Stomach (tissue), 4 donors: Measurements from ENCODE around the gene TOMM20L.

Source experiments
- EP300 ChIP-seq: sonication (generic); formaldehyde crosslinking; IDR thresholded peaks from one replicate; pipeline ENCODE4 v1.6.1; 2017; ENCODE audit warnings: antibody characterized with exemption
- POLR2A ChIP-seq, 4 donors: fragments of 450-650 bp; IDR thresholded peaks; one replicate each; pipeline ENCODE4 v1.6.1; 2016; ENCODE audit warnings: antibody characterized with exemption in 4 of 4, control low read depth in 2 of 4, mild to moderate bottlenecking in 1 of 4, moderate library complexity in 1 of 4
- POLR2AphosphoS5 ChIP-seq, 3 donors: sonication (generic); formaldehyde crosslinking; IDR thresholded peaks; one replicate each; pipeline ENCODE4 v1.6.1; 2016; ENCODE audit warnings: antibody characterized with exemption in 3 of 3
- TF ChIP-seq, protein P1 (sequence below), 7 experiments: fragments of 450-650 bp in 4 of 7; fragments of 200-600 bp in 3 of 7; sonication (generic) in 3 of 7; IDR thresholded peaks; one replicate each; pipeline ENCODE4 v1.5.1; 2016 to 2019; ENCODE audit warnings: antibody characterized with exemption in 7 of 7, control low read depth in 2 of 7, mild to moderate bottlenecking in 1 of 7

DNA sequence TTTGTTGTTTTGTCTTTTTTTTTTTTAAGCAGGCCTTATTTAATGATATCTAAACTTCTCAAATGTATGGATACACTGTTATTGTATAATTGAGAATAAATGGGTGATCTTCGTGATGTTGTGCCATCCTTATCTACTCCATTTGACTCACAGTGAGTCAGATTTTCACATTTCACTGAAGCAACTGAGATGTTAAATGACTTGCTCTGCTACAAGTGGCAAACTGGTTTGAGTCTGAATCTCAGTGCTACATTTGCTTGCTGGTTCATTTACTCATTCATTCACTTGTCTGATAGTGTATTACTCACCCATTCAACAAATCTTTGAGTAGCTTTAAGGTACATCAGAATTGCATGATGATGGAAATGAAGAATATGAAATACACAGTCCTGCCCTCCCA is 34.4 kb downstream of the TOMM20L start:
- TF ChIP-seq, protein P1, sequence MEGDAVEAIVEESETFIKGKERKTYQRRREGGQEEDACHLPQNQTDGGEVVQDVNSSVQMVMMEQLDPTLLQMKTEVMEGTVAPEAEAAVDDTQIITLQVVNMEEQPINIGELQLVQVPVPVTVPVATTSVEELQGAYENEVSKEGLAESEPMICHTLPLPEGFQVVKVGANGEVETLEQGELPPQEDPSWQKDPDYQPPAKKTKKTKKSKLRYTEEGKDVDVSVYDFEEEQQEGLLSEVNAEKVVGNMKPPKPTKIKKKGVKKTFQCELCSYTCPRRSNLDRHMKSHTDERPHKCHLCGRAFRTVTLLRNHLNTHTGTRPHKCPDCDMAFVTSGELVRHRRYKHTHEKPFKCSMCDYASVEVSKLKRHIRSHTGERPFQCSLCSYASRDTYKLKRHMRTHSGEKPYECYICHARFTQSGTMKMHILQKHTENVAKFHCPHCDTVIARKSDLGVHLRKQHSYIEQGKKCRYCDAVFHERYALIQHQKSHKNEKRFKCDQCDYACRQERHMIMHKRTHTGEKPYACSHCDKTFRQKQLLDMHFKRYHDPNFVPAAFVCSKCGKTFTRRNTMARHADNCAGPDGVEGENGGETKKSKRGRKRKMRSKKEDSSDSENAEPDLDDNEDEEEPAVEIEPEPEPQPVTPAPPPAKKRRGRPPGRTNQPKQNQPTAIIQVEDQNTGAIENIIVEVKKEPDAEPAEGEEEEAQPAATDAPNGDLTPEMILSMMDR (IDR thresholded peaks at IDR 0.05): no peak
- no peak for TF ChIP-seq POLR2A (IDR thresholded peaks at IDR 0.05)
- no peak for TF ChIP-seq POLR2AphosphoS5 (IDR thresholded peaks at IDR 0.05)
- no peak for TF ChIP-seq EP300
